GM12878 (cell line): ENCODE data around the gene MIER3. TPM values are rescaled to one million over a fixed set of nuclear protein-coding genes. Genes with fewer than 3 reads are reported as not detected.

Experiments used
- ATAC-seq: fragments of 200-7000 bp; cut with Tn5 transposase; 3 replicates; pipeline ENCODE4 v1.9.1; 2020; ENCODE audit warnings: mild to moderate bottlenecking, moderate library complexity
- BruUV-seq: library from RNA; stranded (reverse); fragments of 400-500 nt; replicated peaks from 2 replicates; lab custom pipeline; 2021; lab: Mats Ljungman, UMichigan
- CTCF ChIA-PET: fragments of 300-600 bp; sonication (Branson Sonifier 250); formaldehyde crosslinking; extraction: SDS; loops from one replicate; lab custom pipeline; 2021; ENCODE audit warnings: inconsistent platforms; lab: Yijun Ruan, JAX
- POLR2A ChIA-PET: fragments of 350-600 bp; formaldehyde crosslinking; extraction: SDS; loops from one replicate; lab custom pipeline; 2021; ENCODE audit warnings: inconsistent platforms; lab: Charles Lee
- RAD21 ChIA-PET: fragments of 300-600 bp; sonication (Branson Sonifier 250); formaldehyde crosslinking; loops from one replicate; lab custom pipeline; 2023; ENCODE audit warnings: antibody characterized with exemption; ENCODE audit not compliant: unreplicated experiment; lab: Charles Lee
- SMC1A ChIA-PET: fragments of 300-600 bp; sonication (Branson Sonifier 250); formaldehyde crosslinking; loops from one replicate; lab custom pipeline; 2023; ENCODE audit not compliant: unreplicated experiment, uncharacterized antibody; lab: Charles Lee
- DNase-seq: peaks from one replicate; pipeline ENCODE4 v3.0.0-alpha.2; 2011; ENCODE audit warnings: low read depth, low spot score
- FAIRE-seq: peaks from 3 replicates; lab custom pipeline; 2011; peaks lifted over from hg19 to GRCh38; lab: Jason Lieb, UNC
- H2AFZ ChIP-seq: 2 replicates; pipeline ENCODE4 v1.6.0; 2011; ENCODE audit warnings: low read depth, low read length, control low read depth; ENCODE audit not compliant: control insufficient read depth
- H3K27ac ChIP-seq: 2 replicates; pipeline ENCODE4 v1.5.1; 2011; ENCODE audit warnings: control low read depth; ENCODE audit not compliant: control insufficient read depth, insufficient read depth
- H3K27me3 ChIP-seq, 2 experiments: replicated peaks in 1 of 2; 2 replicates each; pipeline versions ENCODE4 v1.6.0 to v1.6.1; 2011; ENCODE audit warnings: low read length in 1 of 2; ENCODE audit not compliant: control insufficient read depth in 2 of 2, insufficient read depth in 2 of 2
- H3K36me3 ChIP-seq, 2 experiments: 2 replicates each; pipeline ENCODE4 v1.5.1; 2011; ENCODE audit warnings: low read length in 1 of 2; ENCODE audit not compliant: control insufficient read depth in 2 of 2, insufficient read depth in 2 of 2
- H3K4me1 ChIP-seq: 2 replicates; pipeline ENCODE4 v1.6.1; 2011; ENCODE audit warnings: mild to moderate bottlenecking, low read length, moderate library complexity, mixed read lengths; ENCODE audit not compliant: control insufficient read depth, insufficient read depth
- H3K4me2 ChIP-seq: 2 replicates; pipeline ENCODE4 v1.6.0; 2011; ENCODE audit warnings: control low read depth; ENCODE audit not compliant: control insufficient read depth, insufficient read depth
- H3K4me3 ChIP-seq: fragments of 200-600 bp; sonication (generic); 2 replicates; pipeline ENCODE4 v1.5.1; 2016
- H3K79me2 ChIP-seq: 2 replicates; pipeline ENCODE4 v1.6.0; 2011; ENCODE audit warnings: low read length; ENCODE audit not compliant: control insufficient read depth, insufficient read depth
- H3K9ac ChIP-seq: 2 replicates; pipeline ENCODE4 v1.8.0; 2011; ENCODE audit warnings: low read length, control low read depth, mixed read lengths; ENCODE audit not compliant: control insufficient read depth, insufficient read depth
- H3K9me3 ChIP-seq: replicated peaks from 3 replicates; pipeline ENCODE4 v1.5.1; 2011; ENCODE audit warnings: mild to moderate bottlenecking, low read length; ENCODE audit not compliant: control insufficient read depth, insufficient read depth
- H4K20me1 ChIP-seq: 2 replicates; pipeline ENCODE4 v1.6.0; 2011; ENCODE audit not compliant: control insufficient read depth, insufficient read depth
- DPF2 ChIP-seq: fragments of 450-650 bp; IDR thresholded peaks from 2 replicates; pipeline ENCODE4 v1.6.1; 2017; ENCODE audit warnings: mild to moderate bottlenecking
- EGR1 ChIP-seq, 2 experiments: IDR thresholded peaks; 1 replicate in 1 of 2; 2 replicates in 1 of 2; pipeline ENCODE4 v1.6.1; 2011 to 2012; ENCODE audit warnings: low read depth in 2 of 2, low read length in 2 of 2, borderline replicate concordance in 1 of 2, mild to moderate bottlenecking in 1 of 2, moderate library complexity in 1 of 2
- GATAD2B ChIP-seq: fragments of 450-650 bp; conservative IDR thresholded peaks from 2 replicates; pipeline ENCODE4 v1.6.1; 2017; ENCODE audit warnings: low read depth, mild to moderate bottlenecking, moderate library complexity
- HCFC1 ChIP-seq: fragments of 150-350 bp; IDR thresholded peaks from 2 replicates; pipeline ENCODE4 v1.6.1; 2014; ENCODE audit warnings: low read length
- JUND ChIP-seq: IDR thresholded peaks from 2 replicates; pipeline ENCODE4 v1.6.1; 2012; ENCODE audit warnings: low read depth, mild to moderate bottlenecking, low read length, improper control_type of control experiment, moderate library complexity
- LARP7 ChIP-seq: fragments of 450-650 bp; IDR thresholded peaks from 2 replicates; pipeline ENCODE4 v1.6.1; 2017; ENCODE audit warnings: mild to moderate bottlenecking
- NKRF ChIP-seq: fragments of 450-650 bp; conservative IDR thresholded peaks from 2 replicates; pipeline ENCODE4 v1.6.1; 2017; ENCODE audit warnings: mild to moderate bottlenecking, moderate library complexity
- NR2F1 ChIP-seq: fragments of 450-650 bp; conservative IDR thresholded peaks from 2 replicates; pipeline ENCODE4 v1.6.1; 2017; ENCODE audit warnings: mild to moderate bottlenecking
- RFX5 ChIP-seq: IDR thresholded peaks from 2 replicates; pipeline ENCODE4 v1.6.1; 2011; ENCODE audit warnings: low read depth, low read length, improper control_type of control experiment
- TCF3 ChIP-seq: IDR thresholded peaks from 2 replicates; pipeline ENCODE4 v1.6.1; 2012; ENCODE audit warnings: low read depth, mild to moderate bottlenecking, low read length, borderline replicate concordance; ENCODE audit not compliant: insufficient read depth
- ZSCAN29 ChIP-seq: fragments of 450-650 bp; IDR thresholded peaks from 2 replicates; pipeline ENCODE4 v1.6.1; 2017; ENCODE audit warnings: mild to moderate bottlenecking, moderate library complexity
- WGBS: methylation state at CpG from one replicate; pipeline ENCODE4 v1.1.6; 2016; ENCODE audit warnings: low lambda C conversion rate; ENCODE audit not compliant: insufficient replicate concordance, insufficient coverage; ENCODE audit errors: missing lambda C conversion rate; 5-methylcytosine and 5-hydroxymethylcytosine counted together
- in situ Hi-C: fragments of 300-500 bp; cut with MboI; formaldehyde crosslinking; loops from 9 replicates; pipeline ENCODE4 v1.14.3; 2018; ENCODE audit warnings: mixed read lengths
- intact Hi-C: fragments of 100-400 bp; cut with micrococcal nuclease; formaldehyde crosslinking; loops from one replicate; pipeline ENCODE4 v1.14.2; 2022; ENCODE audit not compliant: unreplicated experiment
- polyA plus RNA-seq, 11 experiments: library from polyadenylated mRNA; depleted of rRNA in 4 of 11; unstranded in 6 of 11; stranded (reverse) in 5 of 11; fragments of >200 nt; fragmentation: Nextera tagmentation in 4 of 11; fragmentation: Illumina TruSeq in 1 of 11; extraction: Ambion mirVana in 4 of 11; extraction: Trizol in 1 of 11; gene quantifications; 1 replicate in 1 of 11; 2 replicates in 10 of 11; pipeline versions ENCODE4 v1.2.1 to v1.2.3, GENCODE V29; 2011 to 2016; ENCODE audit warnings: inconsistent platforms in 2 of 11, missing spikeins in 2 of 11, low read depth in 1 of 11
- total RNA-seq, 4 experiments: library from RNA; depleted of rRNA in 3 of 4; stranded (reverse); fragments of >200 nt in 3 of 4; fragmentation: Illumina TruSeq in 1 of 4; extraction: Trizol in 1 of 4; gene quantifications; 2 replicates each; pipeline versions ENCODE4 v1.2.1 to v1.2.3, GENCODE V29; 2013 to 2021
- TF ChIP-seq, protein P1 (sequence below): fragments of 450-650 bp; IDR thresholded peaks from 2 replicates; pipeline ENCODE4 v1.6.1; 2016; ENCODE audit warnings: mild to moderate bottlenecking
- TF ChIP-seq, protein P2 (sequence below): fragments of 450-650 bp; IDR thresholded peaks from 2 replicates; pipeline ENCODE4 v1.6.1; 2017; ENCODE audit warnings: mild to moderate bottlenecking

The MIER3 gene
- total and polyA plus RNA-seq, 10 of the 15 experiments (the other 5 are each of a cell fraction or from before 2014, with no cell fraction given): 2.9 to 14.6 (median 7.2) TPM

DNA sequence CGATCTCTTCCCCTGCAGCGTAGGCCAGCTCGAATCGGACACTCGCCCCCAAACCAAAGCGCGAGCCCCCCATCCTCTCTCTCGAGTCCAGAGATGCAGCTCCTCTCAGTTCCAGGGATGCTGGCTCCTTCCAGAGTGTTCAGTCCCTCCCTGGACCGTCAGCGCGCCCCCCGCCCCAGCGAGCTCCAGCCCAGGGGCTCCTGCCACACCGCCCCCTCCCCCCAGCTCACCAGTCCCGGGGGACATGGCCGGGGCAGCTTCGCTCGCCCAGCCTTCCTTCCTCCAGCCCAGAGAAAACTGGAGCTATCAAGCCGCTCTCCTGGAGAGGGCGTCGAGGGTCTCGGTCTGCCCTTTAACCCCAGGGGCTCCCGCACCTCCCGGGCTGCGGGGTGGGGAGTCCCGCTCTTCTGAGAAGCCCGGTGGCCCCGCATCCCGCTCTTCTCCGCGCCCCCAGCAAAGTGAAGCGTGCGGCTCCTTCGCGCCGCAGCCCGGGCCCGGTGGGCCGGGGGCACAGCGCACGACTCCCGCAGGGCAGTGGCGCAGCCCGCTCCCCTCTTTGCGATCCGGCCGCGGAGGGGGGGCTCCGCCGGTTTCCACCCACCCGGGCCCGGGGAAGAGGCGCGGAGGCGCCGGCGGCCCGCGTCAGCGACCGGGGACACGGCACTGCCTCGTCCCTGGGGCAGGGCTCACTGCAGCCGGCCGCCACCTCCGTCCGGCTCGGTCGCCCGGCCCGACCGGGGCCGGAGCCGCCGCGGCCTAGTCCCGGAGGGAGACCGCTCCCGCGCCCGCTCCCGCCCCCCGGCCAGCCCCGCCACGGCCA lies 587 bp downstream of the MIER3 start:
- Histone ChIP-seq H3K9ac (peak overlapping the region; percentile 79), H3K36me3 (no peaks in the 10 kb centered on the region; a peak in 1 of 4 replicates), H3K9me3 (no peaks in the 10 kb centered on the region), H2AFZ (peak overlapping the region; percentile 58), H3K27me3 (no peaks in the 10 kb centered on the region; a peak in 1 of 4 replicates), H4K20me1 (no peaks in the 10 kb centered on the region), H3K4me1 (no peaks in the 10 kb centered on the region), H3K4me2 (peak overlapping the region; percentile 89), H3K27ac (peak overlapping the region; percentile 63), H3K4me3 (peak overlapping the region; percentile 90), H3K79me2 (peaks cover 14% of the 10 kb centered on the region)
- FAIRE-seq (no peak), DNase-seq (no peak), ATAC-seq (peak; percentile 62)
- RAD21 ChIA-PET: interaction anchor here (1.0 to 2.2 kb wide), 5 partner anchors 27 to 237 kb away, joined by 3 to 10 read pairs (median 3); no protein-coding TSS in a partner anchor
- SMC1A ChIA-PET: interaction anchor here (1.3 to 2.9 kb wide), 2 partner anchors 41 to 225 kb away, joined by 6 to 15 read pairs; partner anchors contain the start of gene SETD9
- in situ Hi-C loops: no loop called here
- WGBS: under 1% methylated on average over 71 of the region's 85 CpGs
- CTCF ChIA-PET: interaction anchor here (0.8 to 2.0 kb wide), 4 partner anchors 43 to 326 kb away, joined by 3 to 12 read pairs (median 4); no protein-coding TSS in a partner anchor
- POLR2A ChIA-PET: interaction anchor here (0.7 to 1.6 kb wide), 5 partner anchors 20 to 1535 kb away, joined by 3 to 6 read pairs (median 4); partner anchors contain the start of gene SETD9
- intact Hi-C loops: loop anchor here (2.0 to 5.0 kb wide), 3 partner anchors 79 to 266 kb away; no protein-coding TSS in a partner anchor
- no TSS peak for BruUV-seq
- TF ChIP-seq, protein P1, sequence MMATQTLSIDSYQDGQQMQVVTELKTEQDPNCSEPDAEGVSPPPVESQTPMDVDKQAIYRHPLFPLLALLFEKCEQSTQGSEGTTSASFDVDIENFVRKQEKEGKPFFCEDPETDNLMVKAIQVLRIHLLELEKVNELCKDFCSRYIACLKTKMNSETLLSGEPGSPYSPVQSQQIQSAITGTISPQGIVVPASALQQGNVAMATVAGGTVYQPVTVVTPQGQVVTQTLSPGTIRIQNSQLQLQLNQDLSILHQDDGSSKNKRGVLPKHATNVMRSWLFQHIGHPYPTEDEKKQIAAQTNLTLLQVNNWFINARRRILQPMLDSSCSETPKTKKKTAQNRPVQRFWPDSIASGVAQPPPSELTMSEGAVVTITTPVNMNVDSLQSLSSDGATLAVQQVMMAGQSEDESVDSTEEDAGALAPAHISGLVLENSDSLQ: no peak
- TF ChIP-seq NKRF (peak; percentile 53; the same call in 1 of the 2 replicates), NR2F1 (peak; percentile 73; the same call in 1 of the 2 replicates), EGR1 (IDR thresholded peaks at IDR 0.05; ENCODE audit: borderline replicate concordance in 1 of 2, low read depth in 2 of 2, low read length in 2 of 2) (no peak), HCFC1 (no peak), DPF2 (peak; percentile 14; the same call in 1 of the 2 replicates), JUND (no peak), ZSCAN29 (no peak), TCF3 (no peak), GATAD2B (peak; percentile 43; the same call in 1 of the 2 replicates), LARP7 (0 out of 2 replicates have a peak, but pooled peaks have one; percentile 58), RFX5 (no peak)
- TF ChIP-seq, protein P2, sequence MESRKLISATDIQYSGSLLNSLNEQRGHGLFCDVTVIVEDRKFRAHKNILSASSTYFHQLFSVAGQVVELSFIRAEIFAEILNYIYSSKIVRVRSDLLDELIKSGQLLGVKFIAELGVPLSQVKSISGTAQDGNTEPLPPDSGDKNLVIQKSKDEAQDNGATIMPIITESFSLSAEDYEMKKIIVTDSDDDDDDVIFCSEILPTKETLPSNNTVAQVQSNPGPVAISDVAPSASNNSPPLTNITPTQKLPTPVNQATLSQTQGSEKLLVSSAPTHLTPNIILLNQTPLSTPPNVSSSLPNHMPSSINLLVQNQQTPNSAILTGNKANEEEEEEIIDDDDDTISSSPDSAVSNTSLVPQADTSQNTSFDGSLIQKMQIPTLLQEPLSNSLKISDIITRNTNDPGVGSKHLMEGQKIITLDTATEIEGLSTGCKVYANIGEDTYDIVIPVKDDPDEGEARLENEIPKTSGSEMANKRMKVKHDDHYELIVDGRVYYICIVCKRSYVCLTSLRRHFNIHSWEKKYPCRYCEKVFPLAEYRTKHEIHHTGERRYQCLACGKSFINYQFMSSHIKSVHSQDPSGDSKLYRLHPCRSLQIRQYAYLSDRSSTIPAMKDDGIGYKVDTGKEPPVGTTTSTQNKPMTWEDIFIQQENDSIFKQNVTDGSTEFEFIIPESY: no peak
